Skeletal muscle satellite cell (primary cell): ENCODE measurements around the gene SCUBE1. TPM values are rescaled to one million over a fixed set of nuclear protein-coding genes. Genes with fewer than 3 reads are reported as not detected.
A peak's percentile ranks its signal among the peaks of the same experiment; 100 is the strongest.

ENCODE experiments used
- H3K27me3 ChIP-seq: 2 replicates; pipeline ENCODE4 v1.7.0; 2013; ENCODE audit warnings: low read length; ENCODE audit not compliant: control insufficient read depth, insufficient read depth
- H3K36me3 ChIP-seq: 2 replicates; pipeline ENCODE4 v1.7.0; 2013; ENCODE audit warnings: mild to moderate bottlenecking, control low read depth, low read length; ENCODE audit not compliant: insufficient read depth
- H3K4me1 ChIP-seq: 2 replicates; pipeline ENCODE4 v1.7.0; 2013; ENCODE audit warnings: low read length; ENCODE audit not compliant: control insufficient read depth, insufficient read depth
- H3K4me2 ChIP-seq: 2 replicates; pipeline ENCODE4 v1.7.0; 2013; ENCODE audit warnings: mild to moderate bottlenecking, low read length
- H3K4me3 ChIP-seq: 2 replicates; pipeline ENCODE4 v1.7.0; 2013; ENCODE audit warnings: low read length
- H3K9ac ChIP-seq: 2 replicates; pipeline ENCODE4 v1.7.0; 2013; ENCODE audit warnings: mild to moderate bottlenecking, low read depth, low read length, moderate library complexity
- H3K9me3 ChIP-seq: replicated peaks from 2 replicates; pipeline ENCODE4 v1.7.0; 2013; ENCODE audit warnings: mild to moderate bottlenecking, control low read depth, low read length
- total RNA-seq: library from RNA; depleted of rRNA; stranded (reverse); fragments of >200 nt; gene quantifications from 2 replicates; pipeline ENCODE4 v1.2.3, GENCODE V29; 2012; rRNA removed

Gene SCUBE1
- 0.87 TPM in 1 of 2 replicates, not detected in the other for total RNA-seq

- H3K27me3 ChIP-seq = peaks cover 61% of the 10 kb centered on the region
- H3K4me3 ChIP-seq = no peak within 1 kb of the TSS
- H3K36me3 ChIP-seq = no peaks in the 10 kb centered on the region
- no peaks in the 10 kb centered on the region for H3K9me3 ChIP-seq
- no peak within 1 kb of the TSS for H3K4me2 ChIP-seq
- no peak within 1 kb of the TSS for H3K9ac ChIP-seq
- H3K4me1 ChIP-seq = no peaks in the 10 kb centered on the region
Measured at GRCh38 chr22:43343262-43343669, at the start of gene SCUBE1. SCUBE1 (minus strand) TSS chr22:43343372; CDS start chr22:43343261, 111 bp downstream.

- Histone ChIP-seq H3K36me3 (no peaks in the 10 kb centered on the region), H3K9me3 (no peaks in the 10 kb centered on the region), H3K9ac (no peak overlapping the region), H3K4me2 (no peak overlapping the region), H3K4me1 (no peaks in the 10 kb centered on the region), H3K4me3 (no peak overlapping the region), H3K27me3 (peaks cover 19% of the 10 kb centered on the region)
Measured at GRCh38 chr22:43392385-43392989, 49.3 kb upstream of the SCUBE1 start.

GRCh38 chr22:43391306-43391705 lies 48.1 kb upstream of the SCUBE1 start:
- H3K4me1 ChIP-seq = no peaks in the 10 kb centered on the region
- H3K4me2 ChIP-seq = no peak overlapping the region
- H3K36me3 ChIP-seq = no peaks in the 10 kb centered on the region
- H3K9me3 ChIP-seq = no peaks in the 10 kb centered on the region
- no peak overlapping the region for H3K9ac ChIP-seq
- peaks cover 30% of the 10 kb centered on the region for H3K27me3 ChIP-seq
- no peak overlapping the region for H3K4me3 ChIP-seq

- H3K4me2 ChIP-seq = no peak overlapping the region
- no peak overlapping the region for H3K9ac ChIP-seq
- H3K36me3 ChIP-seq = no peaks in the 10 kb centered on the region
- peaks cover 32% of the 10 kb centered on the region for H3K27me3 ChIP-seq
- H3K4me1 ChIP-seq = no peaks in the 10 kb centered on the region
- H3K9me3 ChIP-seq = no peaks in the 10 kb centered on the region
- H3K4me3 ChIP-seq = no peak overlapping the region
Measured at GRCh38 chr22:43390872-43391271, 47.7 kb upstream of the SCUBE1 start.

- Histone ChIP-seq H3K4me3 (no peak overlapping the region), H3K36me3 (no peaks in the 10 kb centered on the region), H3K9me3 (no peaks in the 10 kb centered on the region), H3K4me2 (no peak overlapping the region), H3K4me1 (no peaks in the 10 kb centered on the region), H3K9ac (no peak overlapping the region), H3K27me3 (peaks cover 33% of the 10 kb centered on the region)
Measured at GRCh38 chr22:43390166-43390565, 47.0 kb upstream of the SCUBE1 start.

- H3K4me2 ChIP-seq = no peak overlapping the region
- H3K9ac ChIP-seq = no peak overlapping the region
- H3K4me1 ChIP-seq = no peaks in the 10 kb centered on the region
- H3K9me3 ChIP-seq = no peaks in the 10 kb centered on the region
- H3K36me3 ChIP-seq = no peaks in the 10 kb centered on the region
- no peak overlapping the region for H3K4me3 ChIP-seq
- peaks cover 33% of the 10 kb centered on the region for H3K27me3 ChIP-seq
Measured at GRCh38 chr22:43389227-43389836, 46.2 kb upstream of the SCUBE1 start.

GRCh38 chr22:43388420-43388851 lies 45.3 kb upstream of the SCUBE1 start:
- H3K9ac ChIP-seq = no peak overlapping the region
- H3K4me2 ChIP-seq = no peak overlapping the region
- peaks cover 35% of the 10 kb centered on the region for H3K27me3 ChIP-seq
- no peaks in the 10 kb centered on the region for H3K36me3 ChIP-seq
- no peaks in the 10 kb centered on the region for H3K4me1 ChIP-seq
- H3K9me3 ChIP-seq = no peaks in the 10 kb centered on the region
- no peak overlapping the region for H3K4me3 ChIP-seq

GRCh38 chr22:43387815-43388214 lies 44.6 kb upstream of the SCUBE1 start:
- Histone ChIP-seq H3K9me3 (no peaks in the 10 kb centered on the region), H3K27me3 (peaks cover 38% of the 10 kb centered on the region)

GRCh38 chr22:43385770-43386641 lies 42.8 kb upstream of the SCUBE1 start:
- H3K4me3 ChIP-seq = no peak overlapping the region
- H3K9me3 ChIP-seq = no peaks in the 10 kb centered on the region
- peaks cover 44% of the 10 kb centered on the region for H3K27me3 ChIP-seq
- H3K36me3 ChIP-seq = no peaks in the 10 kb centered on the region
- no peaks in the 10 kb centered on the region for H3K4me1 ChIP-seq
- peak overlapping the region; percentile 65 for H3K4me2 ChIP-seq
- no peak overlapping the region for H3K9ac ChIP-seq

More at GRCh38 chr22:43387815-43388214, 44.6 kb upstream of the SCUBE1 start:
- no peak overlapping the region for H3K4me2 ChIP-seq
- no peaks in the 10 kb centered on the region for H3K36me3 ChIP-seq
- H3K9ac ChIP-seq = no peak overlapping the region
- no peaks in the 10 kb centered on the region for H3K4me1 ChIP-seq
- no peak overlapping the region for H3K4me3 ChIP-seq

- Histone ChIP-seq H3K9ac (no peak overlapping the region), H3K4me1 (no peaks in the 10 kb centered on the region), H3K9me3 (no peaks in the 10 kb centered on the region), H3K4me2 (no peak overlapping the region), H3K36me3 (no peaks in the 10 kb centered on the region), H3K4me3 (no peak overlapping the region), H3K27me3 (peaks cover 47% of the 10 kb centered on the region)
Measured at GRCh38 chr22:43384863-43385262, 41.7 kb upstream of the SCUBE1 start.

GRCh38 chr22:43381693-43382092 lies 38.5 kb upstream of the SCUBE1 start:
- peaks cover 45% of the 10 kb centered on the region for H3K27me3 ChIP-seq
- H3K4me3 ChIP-seq = no peak overlapping the region

More at GRCh38 chr22:43381693-43382092, 38.5 kb upstream of the SCUBE1 start:
- Histone ChIP-seq H3K36me3 (no peaks in the 10 kb centered on the region), H3K4me2 (no peak overlapping the region), H3K4me1 (no peaks in the 10 kb centered on the region), H3K9ac (no peak overlapping the region), H3K9me3 (no peaks in the 10 kb centered on the region)
